AG20443 (cell line): ENCODE data around the gene MC1R.
"Not testable (repeated sequence)": the region's sequence is repeated elsewhere in the genome, so short reads cannot be mapped to it uniquely, and the experiment has no call there.

Experiments used
- DNase-seq: peaks from one replicate; pipeline ENCODE4 v3.0.0; 2012; ENCODE audit warnings: low spot score, mixed read lengths

MC1R gene

GRCh38 chr16:89962754-89963498 lies 44.3 kb downstream of the MC1R start:
- DNase-seq: no peak

- DNase-seq: no peak
Measured at GRCh38 chr16:89964201-89964600, 45.5 kb downstream of the MC1R start.

GRCh38 chr16:89965447-89966225 lies 47.0 kb downstream of the MC1R start:
- DNase-seq: no peak

- DNase-seq: no peak
Measured at GRCh38 chr16:89966756-89967155, 48.1 kb downstream of the MC1R start.

GRCh38 chr16:89967436-89967835 lies 48.8 kb downstream of the MC1R start:
- DNase-seq: not testable (repeated sequence)

GRCh38 chr16:89968074-89968473 lies 49.4 kb downstream of the MC1R start:
- not testable (repeated sequence) for DNase-seq

GRCh38 chr16:89969741-89970410 lies 51.2 kb downstream of the MC1R start:
- no peak for DNase-seq
